Neutrophil (primary cell): Measurements from ENCODE around the gene PFDN1.

Experiments
- H3K27ac ChIP-seq: fragments of 200-600 bp; sonication (generic); 2 replicates; pipeline ENCODE4 v1.5.1; 2016; ENCODE audit warnings: mild to moderate bottlenecking, moderate library complexity
- H3K27me3 ChIP-seq: fragments of 200-600 bp; sonication (generic); 2 replicates; pipeline ENCODE4 v1.6.0; 2016; ENCODE audit warnings: mild to moderate bottlenecking
- H3K36me3 ChIP-seq: fragments of 200-600 bp; sonication (generic); 2 replicates; pipeline ENCODE4 v1.5.1; 2017
- H3K4me1 ChIP-seq, 2 experiments: fragments of 200-600 bp in 1 of 2; sonication (generic) in 1 of 2; 1 replicate in 1 of 2; 2 replicates in 1 of 2; pipeline versions ENCODE4 v1.5.1 to v1.6.1; 2013 to 2016; ENCODE audit warnings: low read depth in 1 of 2, low read length in 1 of 2, mild to moderate bottlenecking in 1 of 2, moderate library complexity in 1 of 2; ENCODE audit not compliant: control insufficient read depth in 1 of 2, insufficient read depth in 1 of 2
- H3K4me3 ChIP-seq, 2 experiments: fragments of 200-600 bp in 1 of 2; sonication (generic) in 1 of 2; 1 replicate in 1 of 2; 2 replicates in 1 of 2; pipeline ENCODE4 v1.5.1; 2013 to 2016; ENCODE audit warnings: low read depth in 1 of 2, low read length in 1 of 2, mild to moderate bottlenecking in 1 of 2, moderate library complexity in 1 of 2
- H3K9me3 ChIP-seq: fragments of 200-600 bp; sonication (generic); 2 replicates; pipeline ENCODE4 v1.5.1; 2016
- CTCF ChIP-seq: fragments of 200-600 bp; sonication (generic); IDR thresholded peaks from 2 replicates; pipeline ENCODE4 v1.5.1; 2016; ENCODE audit warnings: antibody characterized with exemption

Gene PFDN1

GRCh38 chr5:140302786-140303639 lies at the start of gene PFDN1:
Gene PFDN1, minus strand, starts transcription at chr5:140303101. Its CDS starts 28 bp downstream, at chr5:140303073.
- peak within 1 kb of the TSS; percentile 52 for H3K27ac ChIP-seq
- H3K4me3 ChIP-seq: peak within 1 kb of the TSS; percentile 63 to 72
- H3K27me3 ChIP-seq: no peaks in the 10 kb centered on the region
- no peaks in the 10 kb centered on the region for H3K9me3 ChIP-seq
- no peak for TF ChIP-seq CTCF
- H3K4me1 ChIP-seq: peaks cover 13 to 22% of the 10 kb centered on the region in 2 experiments
- no peaks in the 10 kb centered on the region for H3K36me3 ChIP-seq

GRCh38 chr5:140351609-140352334 lies 48.9 kb upstream of the PFDN1 start:
- peak; percentile 89 for TF ChIP-seq CTCF
- Histone ChIP-seq H3K4me1 (peaks cover 18 to 24% of the 10 kb centered on the region in 2 experiments), H3K9me3 (no peaks in the 10 kb centered on the region), H3K27ac (no peak overlapping the region), H3K4me3 (no peak overlapping the region), H3K36me3 (no peaks in the 10 kb centered on the region), H3K27me3 (no peaks in the 10 kb centered on the region)

GRCh38 chr5:140349244-140349643 lies 46.3 kb upstream of the PFDN1 start:
- no peak overlapping the region for H3K27ac ChIP-seq
- H3K9me3 ChIP-seq: no peaks in the 10 kb centered on the region
- H3K27me3 ChIP-seq: peaks cover 16% of the 10 kb centered on the region
- TF ChIP-seq CTCF: no peak
- H3K36me3 ChIP-seq: no peaks in the 10 kb centered on the region
- peaks cover 33 to 39% of the 10 kb centered on the region in 2 experiments for H3K4me1 ChIP-seq
- no peak overlapping the region for H3K4me3 ChIP-seq

- no peaks in the 10 kb centered on the region for H3K36me3 ChIP-seq
- no peak for TF ChIP-seq CTCF
- H3K4me3 ChIP-seq: no peak overlapping the region
- peaks cover 43 to 50% of the 10 kb centered on the region in 2 experiments for H3K4me1 ChIP-seq
- no peaks in the 10 kb centered on the region for H3K9me3 ChIP-seq
- H3K27me3 ChIP-seq: peaks cover 16% of the 10 kb centered on the region
- no peak overlapping the region for H3K27ac ChIP-seq
Observed at GRCh38 chr5:140348104-140348503, 45.2 kb upstream of the PFDN1 start.

GRCh38 chr5:140347360-140347759 lies 44.5 kb upstream of the PFDN1 start:
- H3K27ac ChIP-seq: no peak overlapping the region
- H3K4me3 ChIP-seq: no peak overlapping the region
- peaks cover 50 to 58% of the 10 kb centered on the region in 2 experiments for H3K4me1 ChIP-seq
- H3K36me3 ChIP-seq: no peaks in the 10 kb centered on the region
- no peaks in the 10 kb centered on the region for H3K9me3 ChIP-seq
- H3K27me3 ChIP-seq: peaks cover 16% of the 10 kb centered on the region
- no peak for TF ChIP-seq CTCF
